K562 (cell line): ENCODE results near the gene BCAS1. TPM values are rescaled to one million over a fixed set of nuclear protein-coding genes. Genes with fewer than 3 reads are reported as not detected.

Experiments used
- CHD2 ChIP-seq: IDR thresholded peaks from 2 replicates; pipeline ENCODE4 v1.6.1; 2011; ENCODE audit warnings: low read depth, low read length
- CTCF ChIP-seq, 3 experiments: IDR thresholded peaks in 2 of 3; conservative IDR thresholded peaks in 1 of 3; 2 replicates each; pipeline ENCODE4 v1.5.1; 2011 to 2012; ENCODE audit warnings: low read length in 3 of 3, mild to moderate bottlenecking in 3 of 3, control low read depth in 2 of 3, improper control_type of control experiment in 1 of 3, inconsistent platforms in 1 of 3, low read depth in 1 of 3, mixed read lengths in 1 of 3, moderate library complexity in 1 of 3; ENCODE audit not compliant: insufficient read depth in 2 of 3
- FOXK2 ChIP-seq, 2 experiments: fragments of 450-650 bp; IDR thresholded peaks in 1 of 2; conservative IDR thresholded peaks in 1 of 2; 2 replicates each; pipeline ENCODE4 v1.6.1; 2016; ENCODE audit warnings: low read depth in 2 of 2, mild to moderate bottlenecking in 1 of 2
- KAT7 ChIP-seq: sonication (generic); formaldehyde crosslinking; IDR thresholded peaks from 2 replicates; pipeline ENCODE4 v1.8.0; 2022; ENCODE audit warnings: missing genetic modification reagents, mild to moderate bottlenecking, borderline replicate concordance
- KDM4B ChIP-seq, 2 experiments: fragments of 450-650 bp in 1 of 2; sonication (generic) in 1 of 2; IDR thresholded peaks; 2 replicates each; pipeline ENCODE4 v1.6.1; 2016 to 2017; ENCODE audit warnings: borderline replicate concordance in 2 of 2, antibody characterized with exemption in 1 of 2, low read depth in 1 of 2, mild to moderate bottlenecking in 1 of 2
- MTA3 ChIP-seq: fragments of 450-650 bp; formaldehyde crosslinking; IDR thresholded peaks from 2 replicates; pipeline ENCODE4 v1.6.1; 2017; ENCODE audit warnings: mild to moderate bottlenecking, borderline replicate concordance
- POLR3A ChIP-seq: IDR thresholded peaks from 2 replicates; pipeline ENCODE4 v1.6.1; 2011; ENCODE audit warnings: borderline replicate concordance, mild to moderate bottlenecking, moderate library complexity; ENCODE audit not compliant: insufficient read length, insufficient read depth; ENCODE audit errors: extremely low read depth
- SMARCE1 ChIP-seq: fragments of 450-650 bp; IDR thresholded peaks from 2 replicates; pipeline ENCODE4 v1.7.1; 2016; ENCODE audit warnings: mild to moderate bottlenecking
- YY1 ChIP-seq, 3 experiments: IDR thresholded peaks; 2 replicates each; pipeline ENCODE4 v1.6.1; 2011; ENCODE audit warnings: low read length in 2 of 3, mild to moderate bottlenecking in 2 of 3, moderate library complexity in 2 of 3, borderline replicate concordance in 1 of 3, control low read depth in 1 of 3, low read depth in 1 of 3; ENCODE audit not compliant: insufficient read depth in 3 of 3, insufficient replicate concordance in 2 of 3, control insufficient read depth in 1 of 3, insufficient read length in 1 of 3; ENCODE audit errors: extremely low read depth in 1 of 3
- ZNF174 ChIP-seq: fragments of 250-450 bp; sonication (Bioruptor Pico); IDR thresholded peaks from 2 replicates; pipeline ENCODE4 v1.4.0; 2020; ENCODE audit warnings: mild to moderate bottlenecking
- ZNF444 ChIP-seq: fragments of 250-450 bp; sonication (Bioruptor Pico); IDR thresholded peaks from 2 replicates; pipeline ENCODE4 v1.4.0; 2020; ENCODE audit warnings: mild to moderate bottlenecking, moderate library complexity
- polyA plus RNA-seq, 8 experiments: library from polyadenylated mRNA; depleted of rRNA in 4 of 8; stranded (reverse) in 5 of 8; unstranded in 3 of 8; fragments of >200 nt; fragmentation: Nextera tagmentation in 2 of 8; fragmentation: Illumina TruSeq in 1 of 8; extraction: Ambion mirVana in 2 of 8; extraction: Trizol in 1 of 8; gene quantifications; 2 replicates each; pipeline versions ENCODE4 v1.2.1 to v1.2.3, GENCODE V29; 2011 to 2014; ENCODE audit warnings: inconsistent platforms in 1 of 8, missing spikeins in 1 of 8
- total RNA-seq, 7 experiments: library from RNA; depleted of rRNA in 6 of 7; stranded (reverse); fragments of >200 nt in 6 of 7; fragmentation: Illumina TruSeq in 2 of 7; extraction: Trizol in 2 of 7; gene quantifications; 2 replicates each; pipeline versions ENCODE4 v1.2.1 to v1.2.3, GENCODE V29; 2011 to 2021; ENCODE audit warnings: low replicate concordance in 1 of 7
- TF ChIP-seq, protein P1 (sequence below), 2 experiments: fragments of 450-650 bp; IDR thresholded peaks; 2 replicates each; pipeline ENCODE4 v1.6.1; 2016; ENCODE audit warnings: mild to moderate bottlenecking in 2 of 2, borderline replicate concordance in 1 of 2, low read depth in 1 of 2, moderate library complexity in 1 of 2
- TF ChIP-seq, protein P2 (sequence below): IDR thresholded peaks from 2 replicates; pipeline ENCODE4 v1.6.1; 2012; ENCODE audit warnings: low read depth, low read length, improper control_type of control experiment, borderline replicate concordance

BCAS1 gene
- total and polyA plus RNA-seq, 9 of the 15 experiments (the other 6 are each of a cell fraction or from before 2014, with no cell fraction given) = 0.18 to 2.3 (median 0.93) TPM

- TF ChIP-seq FOXK2 (conservative IDR thresholded peaks at IDR 0.05 in 1 of 2, IDR thresholded peaks at IDR 0.05 in 1 of 2; ENCODE audit: low read depth in 2 of 2) = peak in 1 of 2 experiments; percentile 32; a peak in 1 of 4 replicates
- TF ChIP-seq, protein P1, sequence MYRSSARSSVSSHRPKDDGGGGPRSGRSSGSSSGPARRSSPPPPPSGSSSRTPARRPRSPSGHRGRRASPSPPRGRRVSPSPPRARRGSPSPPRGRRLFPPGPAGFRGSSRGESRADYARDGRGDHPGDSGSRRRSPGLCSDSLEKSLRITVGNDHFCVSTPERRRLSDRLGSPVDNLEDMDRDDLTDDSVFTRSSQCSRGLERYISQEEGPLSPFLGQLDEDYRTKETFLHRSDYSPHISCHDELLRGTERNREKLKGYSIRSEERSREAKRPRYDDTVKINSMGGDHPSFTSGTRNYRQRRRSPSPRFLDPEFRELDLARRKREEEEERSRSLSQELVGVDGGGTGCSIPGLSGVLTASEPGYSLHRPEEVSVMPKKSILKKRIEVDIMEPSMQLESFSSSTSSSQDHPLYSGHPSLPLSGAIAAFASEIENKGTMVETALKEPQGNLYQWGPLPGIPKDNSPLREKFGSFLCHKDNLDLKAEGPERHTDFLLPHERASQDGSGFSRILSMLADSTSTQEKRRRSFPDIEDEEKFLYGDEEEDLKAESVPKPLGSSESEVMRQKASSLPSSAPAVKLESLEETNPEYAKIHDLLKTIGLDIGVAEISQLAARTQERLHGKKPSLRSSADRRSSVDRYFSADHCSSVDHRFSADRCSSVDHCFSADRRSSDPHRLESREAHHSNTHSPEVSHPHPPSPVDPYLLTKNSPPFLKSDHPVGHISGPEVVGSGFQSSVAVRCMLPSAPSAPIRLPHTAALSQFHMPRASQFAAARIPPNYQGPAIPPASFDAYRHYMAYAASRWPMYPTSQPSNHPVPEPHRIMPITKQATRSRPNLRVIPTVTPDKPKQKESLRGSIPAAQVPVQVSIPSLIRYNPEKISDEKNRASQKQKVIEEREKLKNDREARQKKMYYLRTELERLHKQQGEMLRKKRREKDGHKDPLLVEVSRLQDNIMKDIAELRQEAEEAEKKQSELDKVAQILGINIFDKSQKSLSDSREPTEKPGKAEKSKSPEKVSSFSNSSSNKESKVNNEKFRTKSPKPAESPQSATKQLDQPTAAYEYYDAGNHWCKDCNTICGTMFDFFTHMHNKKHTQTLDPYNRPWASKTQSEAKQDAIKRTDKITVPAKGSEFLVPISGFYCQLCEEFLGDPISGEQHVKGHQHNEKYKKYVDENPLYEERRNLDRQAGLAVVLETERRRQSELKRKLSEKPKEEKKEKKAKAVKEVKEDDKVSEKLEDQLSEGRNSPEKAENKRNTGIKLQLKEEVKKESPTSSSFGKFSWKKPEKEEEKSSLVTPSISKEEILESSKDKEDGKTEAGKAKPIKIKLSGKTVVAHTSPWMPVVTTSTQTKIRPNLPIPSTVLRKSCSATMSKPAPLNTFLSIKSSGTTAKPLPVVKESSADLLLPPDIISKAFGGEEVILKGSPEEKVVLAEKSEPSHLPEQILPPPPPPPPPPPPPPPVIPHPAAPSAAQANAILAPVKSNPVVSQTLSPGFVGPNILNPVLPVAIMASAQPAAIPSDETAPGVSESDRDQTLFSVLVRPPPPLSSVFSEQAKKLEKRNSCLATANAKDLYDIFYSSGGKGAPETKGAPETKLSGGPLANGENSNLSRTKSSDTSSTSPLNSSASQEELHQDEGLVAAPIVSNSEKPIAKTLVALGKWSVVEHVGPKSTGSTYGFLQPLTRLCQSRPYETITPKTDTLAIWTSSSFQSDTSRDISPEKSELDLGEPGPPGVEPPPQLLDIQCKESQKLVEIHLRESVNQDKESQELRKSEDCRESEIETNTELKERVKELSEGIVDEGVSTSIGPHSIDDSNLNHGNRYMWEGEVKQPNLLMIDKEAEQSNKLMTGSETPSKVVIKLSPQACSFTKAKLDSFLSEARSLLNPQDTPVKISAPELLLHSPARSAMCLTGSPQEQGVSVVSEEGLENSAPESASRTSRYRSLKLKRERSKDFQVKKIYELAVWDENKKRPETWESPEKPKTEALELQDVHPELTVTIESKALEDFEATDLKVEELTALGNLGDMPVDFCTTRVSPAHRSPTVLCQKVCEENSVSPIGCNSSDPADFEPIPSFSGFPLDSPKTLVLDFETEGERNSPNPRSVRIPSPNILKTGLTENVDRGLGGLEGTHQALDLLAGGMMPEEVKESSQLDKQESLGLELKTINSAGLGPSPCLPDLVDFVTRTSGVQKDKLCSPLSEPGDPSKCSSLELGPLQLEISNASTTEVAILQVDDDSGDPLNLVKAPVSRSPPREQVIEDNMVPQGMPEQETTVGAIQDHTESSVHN (IDR thresholded peaks at IDR 0.05; ENCODE audit: borderline replicate concordance in 1 of 2, low read depth in 1 of 2) = peak in 1 of 2 experiments; percentile 71; a peak in 1 of 4 replicates
- peak; percentile 76 to 91 (median 87) for TF ChIP-seq CTCF (IDR thresholded peaks at IDR 0.05 in 2 of 3, conservative IDR thresholded peaks at IDR 0.05 in 1 of 3; ENCODE audit: insufficient read depth in 2 of 3, low read depth in 1 of 3, low read length in 3 of 3)
- TF ChIP-seq SMARCE1 = no peak
- no peak for TF ChIP-seq CHD2
- peak; percentile 52 to 92 (median 88) for TF ChIP-seq YY1 (IDR thresholded peaks at IDR 0.05; ENCODE audit: borderline replicate concordance in 1 of 3, control insufficient read depth in 1 of 3, extremely low read depth in 1 of 3, insufficient read depth in 3 of 3, insufficient read length in 1 of 3, insufficient replicate concordance in 2 of 3, low read depth in 1 of 3, low read length in 2 of 3)
- TF ChIP-seq MTA3 = 0 out of 2 replicates have a peak, but pooled peaks have one; percentile 40
- TF ChIP-seq ZNF174 = no peak
- no peak for TF ChIP-seq KDM4B (IDR thresholded peaks at IDR 0.05; ENCODE audit: borderline replicate concordance in 2 of 2, low read depth in 1 of 2)
- TF ChIP-seq KAT7 = no peak
- TF ChIP-seq POLR3A = no peak
- TF ChIP-seq ZNF444 (CRISPR knock-in tag) = no peak
- TF ChIP-seq, protein P2, sequence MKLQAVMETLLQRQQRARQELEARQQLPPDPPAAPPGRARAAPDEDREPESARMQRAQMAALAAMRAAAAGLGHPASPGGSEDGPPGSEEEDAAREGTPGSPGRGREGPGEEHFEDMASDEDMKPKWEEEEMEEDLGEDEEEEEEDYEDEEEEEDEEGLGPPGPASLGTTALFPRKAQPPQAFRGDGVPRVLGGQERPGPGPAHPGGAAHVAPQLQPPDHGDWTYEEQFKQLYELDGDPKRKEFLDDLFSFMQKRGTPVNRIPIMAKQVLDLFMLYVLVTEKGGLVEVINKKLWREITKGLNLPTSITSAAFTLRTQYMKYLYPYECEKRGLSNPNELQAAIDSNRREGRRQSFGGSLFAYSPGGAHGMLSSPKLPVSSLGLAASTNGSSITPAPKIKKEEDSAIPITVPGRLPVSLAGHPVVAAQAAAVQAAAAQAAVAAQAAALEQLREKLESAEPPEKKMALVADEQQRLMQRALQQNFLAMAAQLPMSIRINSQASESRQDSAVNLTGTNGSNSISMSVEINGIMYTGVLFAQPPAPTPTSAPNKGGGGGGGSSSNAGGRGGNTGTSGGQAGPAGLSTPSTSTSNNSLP = peak; percentile 87; the same call in 1 of the 2 replicates
Measured at GRCh38 chr20:53915446-53916172, 154.8 kb downstream of the BCAS1 start (continued).
